Neural progenitor cell (in vitro differentiated cells): ENCODE data around the gene FXYD7. TPM values are rescaled to one million over a fixed set of nuclear protein-coding genes. Genes with fewer than 3 reads are reported as not detected.

Source experiments
- DNase-seq: peaks from one replicate; pipeline ENCODE4 v3.0.0-alpha.2; 2016; ENCODE audit warnings: low spot score
- H2AFZ ChIP-seq: fragments of 200-600 bp; sonication (generic); replicated peaks from 2 replicates; pipeline ENCODE4 v1.6.1; 2016; ENCODE audit warnings: antibody characterized with exemption
- H3F3A ChIP-seq: fragments of 200-600 bp; sonication (generic); 2 replicates; pipeline ENCODE4 v1.6.1; 2016; ENCODE audit warnings: antibody characterized with exemption, low read depth
- H3K27ac ChIP-seq: fragments of 200-600 bp; sonication (generic); 2 replicates; pipeline ENCODE4 v1.5.1; 2016; ENCODE audit warnings: mild to moderate bottlenecking
- H3K27me3 ChIP-seq: fragments of 200-600 bp; sonication (generic); 2 replicates; pipeline ENCODE4 v1.6.1; 2016; ENCODE audit warnings: mild to moderate bottlenecking, moderate library complexity
- H3K36me3 ChIP-seq: fragments of 200-600 bp; sonication (generic); 2 replicates; pipeline ENCODE4 v1.5.1; 2016
- H3K4me1 ChIP-seq: fragments of 200-600 bp; sonication (generic); 2 replicates; pipeline ENCODE4 v1.6.1; 2016; ENCODE audit warnings: mixed run types
- H3K4me2 ChIP-seq: fragments of 200-600 bp; sonication (generic); 2 replicates; pipeline ENCODE4 v1.6.1; 2016
- H3K4me3 ChIP-seq: fragments of 200-600 bp; sonication (generic); 2 replicates; pipeline ENCODE4 v1.5.1; 2016
- H3K79me2 ChIP-seq: fragments of 200-600 bp; sonication (generic); 2 replicates; pipeline ENCODE4 v1.6.1; 2016; ENCODE audit warnings: low read depth
- H3K9ac ChIP-seq: fragments of 200-600 bp; sonication (generic); 2 replicates; pipeline ENCODE4 v1.6.1; 2016
- H3K9me3 ChIP-seq: fragments of 200-600 bp; sonication (generic); 2 replicates; pipeline ENCODE4 v1.5.1; 2016; ENCODE audit warnings: low read depth
- H4K20me1 ChIP-seq: fragments of 200-600 bp; sonication (generic); 2 replicates; pipeline ENCODE4 v1.6.1; 2016; ENCODE audit warnings: low read depth
- H3K27ac Mint-ChIP-seq: 3 replicates; pipeline ENCODE4 v1.8.0; 2021; ENCODE audit warnings: mixed read lengths
- H3K27me3 Mint-ChIP-seq: 2 replicates; pipeline ENCODE4 v1.8.0; 2022; ENCODE audit warnings: low read depth, mild to moderate bottlenecking, inconsistent platforms, moderate library complexity, mixed read lengths; ENCODE audit not compliant: insufficient read depth
- H3K36me3 Mint-ChIP-seq: 3 replicates; pipeline ENCODE4 v1.8.0; 2021; ENCODE audit warnings: mixed read lengths
- H3K4me1 Mint-ChIP-seq: 3 replicates; pipeline ENCODE4 v1.8.0; 2021; ENCODE audit warnings: mixed read lengths
- H3K4me3 Mint-ChIP-seq: 3 replicates; pipeline ENCODE4 v1.8.0; 2021; ENCODE audit warnings: mild to moderate bottlenecking, moderate library complexity, mixed read lengths
- H3K9me3 Mint-ChIP-seq: 3 replicates; pipeline ENCODE4 v1.8.0; 2020; ENCODE audit warnings: mixed read lengths
- CTCF ChIP-seq: fragments of 200-600 bp; sonication (generic); IDR thresholded peaks from 2 replicates; pipeline ENCODE4 v1.5.1; 2017; ENCODE audit warnings: antibody characterized with exemption, mild to moderate bottlenecking
- EZH2 ChIP-seq: fragments of 200-600 bp; sonication (generic); IDR thresholded peaks from 2 replicates; pipeline ENCODE4 v1.6.1; 2017; ENCODE audit warnings: antibody characterized with exemption, mild to moderate bottlenecking, moderate library complexity
- EZH2phosphoT487 ChIP-seq: fragments of 200-600 bp; sonication (generic); IDR thresholded peaks from 2 replicates; pipeline ENCODE4 v1.6.1; 2017; ENCODE audit warnings: antibody characterized with exemption
- total RNA-seq: library from RNA; depleted of rRNA; stranded (reverse); fragments of >200 nt; gene quantifications from 2 replicates; pipeline ENCODE4 v1.2.3, GENCODE V29; 2015; ENCODE audit warnings: low replicate concordance

FXYD7 gene
- total RNA-seq, 1 donor from 2014 or later: 0.13 TPM

GRCh38 chr19:35156673-35157014 is 13.6 kb downstream of the FXYD7 start:
- no peak for DNase-seq
- Mint-ChIP-seq H3K4me1 (peaks cover 21% of the 10 kb centered on the region), H3K27me3 (peaks cover 48% of the 10 kb centered on the region), H3K36me3 (no peaks in the 10 kb centered on the region), H3K4me3 (no peak overlapping the region), H3K27ac (no peak overlapping the region), H3K9me3 (no peaks in the 10 kb centered on the region)
- TF ChIP-seq EZH2phosphoT487 (no peak), CTCF (no peak), EZH2 (no peak)
- H3K9ac ChIP-seq: no peak overlapping the region
- H3K79me2 ChIP-seq: no peaks in the 10 kb centered on the region
- no peaks in the 10 kb centered on the region for H3K9me3 ChIP-seq
- no peaks in the 10 kb centered on the region for H3K36me3 ChIP-seq
- H3F3A ChIP-seq: peaks cover 6% of the 10 kb centered on the region
- H3K27me3 ChIP-seq: peaks cover 43% of the 10 kb centered on the region
- no peak overlapping the region for H3K4me3 ChIP-seq
- H4K20me1 ChIP-seq: no peaks in the 10 kb centered on the region
- H3K27ac ChIP-seq: no peak overlapping the region
- H3K4me1 ChIP-seq: peaks cover 12% of the 10 kb centered on the region
- H3K4me2 ChIP-seq: no peak overlapping the region
- no peak overlapping the region for H2AFZ ChIP-seq

GRCh38 chr19:35157431-35157830 is 14.4 kb downstream of the FXYD7 start:
- Histone ChIP-seq H3K4me3 (no peak overlapping the region), H3K4me1 (peaks cover 12% of the 10 kb centered on the region), H3K4me2 (no peak overlapping the region), H3F3A (peaks cover 6% of the 10 kb centered on the region), H3K79me2 (no peaks in the 10 kb centered on the region), H2AFZ (no peak overlapping the region), H3K27ac (no peak overlapping the region), H3K9ac (no peak overlapping the region), H3K36me3 (no peaks in the 10 kb centered on the region), H3K27me3 (peaks cover 39% of the 10 kb centered on the region), H4K20me1 (no peaks in the 10 kb centered on the region), H3K9me3 (no peaks in the 10 kb centered on the region)
- no peak overlapping the region for H3K4me3 Mint-ChIP-seq
- H3K36me3 Mint-ChIP-seq: no peaks in the 10 kb centered on the region
- DNase-seq: no peak
- H3K4me1 Mint-ChIP-seq: peaks cover 17% of the 10 kb centered on the region
- peaks cover 44% of the 10 kb centered on the region for H3K27me3 Mint-ChIP-seq
- TF ChIP-seq EZH2: no peak
- no peak for TF ChIP-seq EZH2phosphoT487
- no peak for TF ChIP-seq CTCF
- H3K27ac Mint-ChIP-seq: no peak overlapping the region
- no peaks in the 10 kb centered on the region for H3K9me3 Mint-ChIP-seq

GRCh38 chr19:35159606-35160005 is 16.6 kb downstream of the FXYD7 start:
- Histone ChIP-seq H3K79me2 (no peaks in the 10 kb centered on the region), H3K9me3 (no peaks in the 10 kb centered on the region), H4K20me1 (no peaks in the 10 kb centered on the region), H3K4me2 (no peak overlapping the region), H3K4me1 (peaks cover 4% of the 10 kb centered on the region), H3K4me3 (no peak overlapping the region), H3F3A (no peaks in the 10 kb centered on the region), H3K27ac (no peak overlapping the region), H2AFZ (no peak overlapping the region), H3K27me3 (peaks cover 17% of the 10 kb centered on the region), H3K9ac (no peak overlapping the region), H3K36me3 (no peaks in the 10 kb centered on the region)
- DNase-seq: no peak
- Mint-ChIP-seq H3K4me1 (peaks cover 6% of the 10 kb centered on the region), H3K9me3 (peaks cover 9% of the 10 kb centered on the region), H3K4me3 (no peak overlapping the region), H3K36me3 (no peaks in the 10 kb centered on the region), H3K27me3 (peaks cover 28% of the 10 kb centered on the region), H3K27ac (no peak overlapping the region)
- TF ChIP-seq CTCF: no peak
- TF ChIP-seq EZH2: no peak
- no peak for TF ChIP-seq EZH2phosphoT487
